Stimulated activated CD4-positive, alpha-beta T cell treated with anti-CD3 and anti-CD28 coated beads, Interleukin-15, amount 100 ng/mL, for 24 hours (primary cell): ENCODE measurements around the gene ONECUT3.
A peak's percentile ranks its signal among the peaks of the same experiment; 100 is the strongest.
"Not testable (repeated sequence)": the region's sequence is repeated elsewhere in the genome, so short reads cannot be mapped to it uniquely, and the experiment has no call there.

Experiments used
- DNase-seq: peaks from one replicate; pipeline ENCODE4 v3.0.0-alpha.2; 2020

ONECUT3 gene

DNA sequence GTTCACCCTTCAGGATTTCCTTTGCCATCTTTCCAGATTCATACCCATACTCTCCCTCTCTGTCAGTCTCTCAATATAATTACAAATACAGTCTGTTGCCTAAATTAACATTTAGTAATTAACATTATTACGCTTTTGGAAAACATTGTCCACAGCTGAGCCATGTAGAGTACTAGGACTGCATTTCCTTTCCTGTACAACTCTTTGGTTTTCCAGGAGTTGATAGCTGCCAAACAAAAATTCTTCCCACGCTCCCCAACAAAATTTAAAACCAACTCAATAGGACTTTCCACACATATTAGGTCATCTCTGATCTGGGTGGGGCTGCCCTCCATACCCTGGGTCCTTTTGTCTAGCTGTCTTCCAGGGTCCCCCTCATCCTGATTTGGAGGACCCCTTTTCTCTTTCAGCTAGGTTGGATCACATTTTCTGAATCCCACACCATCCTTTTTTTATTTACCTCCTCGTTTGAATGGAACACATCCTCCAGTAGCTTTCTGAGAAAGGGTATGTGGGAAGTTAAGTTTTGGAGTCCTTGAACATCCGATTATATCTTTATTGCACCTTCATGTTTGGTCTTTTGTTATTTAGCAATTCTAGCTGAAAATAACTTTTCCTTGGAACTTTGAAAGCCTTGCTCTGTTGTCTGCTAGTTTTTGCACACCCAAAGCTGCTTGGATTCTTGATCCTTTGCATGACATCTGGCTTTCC lies 17.7 kb downstream of the ONECUT3 start:
- no peak for DNase-seq

DNA sequence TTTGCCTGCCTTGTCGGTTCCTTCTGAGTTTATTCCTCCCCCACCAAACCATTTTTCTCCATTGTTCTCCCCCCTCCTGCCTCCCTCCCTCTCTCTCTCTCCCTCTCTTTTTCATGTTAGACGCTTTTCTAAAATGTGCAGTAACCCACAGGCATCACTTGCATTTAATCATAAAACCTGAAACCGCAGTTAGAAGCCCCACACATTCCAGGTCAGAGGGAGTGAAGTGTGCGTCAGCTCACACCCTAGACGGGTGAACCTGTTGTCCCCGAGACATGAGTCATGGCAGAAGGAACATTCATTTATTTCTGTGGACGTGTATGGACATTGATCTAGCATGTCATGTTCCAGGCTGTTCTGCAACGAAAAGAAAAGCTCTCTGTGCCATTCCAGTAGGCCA lies 19.9 kb downstream of the ONECUT3 start:
- no peak for DNase-seq

DNA sequence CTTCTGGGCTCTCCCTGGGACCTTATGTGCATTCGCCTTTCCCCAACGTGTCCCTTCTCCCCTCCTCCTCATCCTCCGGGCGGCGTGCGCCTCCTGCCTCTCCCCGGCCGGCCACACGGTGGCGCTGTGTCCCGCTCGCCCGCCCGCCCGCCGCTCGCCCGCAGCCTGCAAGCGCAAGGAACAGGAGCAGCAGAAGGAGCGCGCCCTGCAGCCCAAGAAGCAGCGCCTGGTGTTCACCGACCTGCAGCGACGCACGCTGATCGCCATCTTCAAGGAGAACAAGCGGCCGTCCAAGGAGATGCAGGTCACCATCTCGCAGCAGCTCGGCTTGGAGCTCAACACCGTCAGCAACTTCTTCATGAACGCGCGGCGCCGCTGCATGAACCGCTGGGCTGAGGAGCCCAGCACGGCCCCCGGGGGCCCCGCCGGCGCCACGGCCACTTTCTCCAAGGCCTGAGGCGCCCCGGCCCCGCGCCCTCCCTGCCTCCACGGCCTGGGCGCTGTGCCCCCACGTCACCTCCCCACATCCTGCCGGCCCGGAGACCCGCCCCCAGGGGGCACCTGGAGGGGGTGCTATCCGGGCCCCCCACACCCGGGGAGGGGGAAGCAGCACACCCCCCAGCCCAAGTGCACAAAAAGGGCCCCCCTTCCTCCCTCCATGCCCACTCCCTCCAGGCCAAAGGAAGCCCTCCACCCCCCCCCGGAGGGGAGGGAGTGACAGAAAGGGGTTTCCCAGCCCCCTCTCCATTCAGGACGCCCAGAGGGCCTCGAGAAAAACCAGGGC lies 21.9 kb downstream of the ONECUT3 start:
- peak; percentile 32 for DNase-seq

DNA sequence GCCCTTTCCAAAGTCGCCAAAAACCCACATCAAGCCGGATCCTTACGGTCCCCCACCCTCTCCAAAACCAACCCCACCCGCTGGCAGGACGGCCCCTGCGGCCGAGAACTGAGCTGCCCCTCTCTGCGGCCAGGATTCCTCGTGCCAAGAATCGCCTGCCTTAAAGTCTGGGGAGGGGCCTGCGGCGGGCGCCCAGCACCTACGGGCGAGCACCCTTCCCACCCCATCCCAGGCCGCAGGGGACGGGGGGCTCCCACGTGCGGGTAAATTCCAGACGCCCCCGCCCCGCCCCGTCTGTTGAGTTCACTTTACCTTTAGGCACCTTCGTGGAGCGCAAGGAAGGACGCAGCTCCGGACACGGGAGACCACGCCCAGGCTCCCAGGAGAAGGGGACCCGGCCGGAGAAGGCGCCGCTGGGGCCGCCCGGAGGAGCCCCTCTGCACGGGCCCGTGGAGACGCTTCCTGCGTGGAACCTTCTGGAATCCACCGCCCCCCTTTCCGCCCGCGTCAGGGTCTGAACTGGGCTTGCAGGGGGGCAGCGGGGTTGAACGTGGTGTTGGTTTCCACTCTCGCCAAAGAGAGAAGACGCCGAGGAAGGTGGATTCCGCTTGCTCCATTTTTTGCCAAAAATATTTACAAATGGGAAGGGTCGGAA lies 22.8 kb downstream of the ONECUT3 start:
- DNase-seq: no peak

DNA sequence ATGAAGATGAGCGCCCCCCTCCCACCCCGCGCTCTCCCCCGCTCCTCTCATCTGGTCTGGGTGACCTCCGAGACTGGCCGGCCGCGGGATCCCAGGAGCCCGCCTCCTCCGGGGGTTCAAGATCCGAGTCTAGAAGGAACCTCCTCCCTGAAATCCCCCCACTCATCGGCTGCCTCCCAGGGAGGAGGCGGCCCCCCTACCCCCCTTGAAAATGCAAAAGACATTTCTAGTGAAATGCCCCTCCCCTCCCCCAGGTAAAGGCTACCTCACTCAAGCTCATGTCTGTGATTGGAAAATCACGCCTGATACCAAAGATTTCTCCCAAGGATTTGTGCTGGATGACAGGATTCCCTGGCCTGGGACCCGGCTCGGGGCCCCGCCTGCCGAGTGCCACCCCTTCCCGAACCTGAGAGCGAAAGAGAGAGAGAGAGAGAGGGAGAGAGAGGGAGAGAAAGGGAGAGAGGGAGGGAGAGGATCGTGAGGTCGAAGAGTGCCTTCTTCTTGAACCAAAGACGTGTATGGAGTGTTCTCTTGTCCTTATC lies 23.4 kb downstream of the ONECUT3 start:
- DNase-seq: no peak

DNA sequence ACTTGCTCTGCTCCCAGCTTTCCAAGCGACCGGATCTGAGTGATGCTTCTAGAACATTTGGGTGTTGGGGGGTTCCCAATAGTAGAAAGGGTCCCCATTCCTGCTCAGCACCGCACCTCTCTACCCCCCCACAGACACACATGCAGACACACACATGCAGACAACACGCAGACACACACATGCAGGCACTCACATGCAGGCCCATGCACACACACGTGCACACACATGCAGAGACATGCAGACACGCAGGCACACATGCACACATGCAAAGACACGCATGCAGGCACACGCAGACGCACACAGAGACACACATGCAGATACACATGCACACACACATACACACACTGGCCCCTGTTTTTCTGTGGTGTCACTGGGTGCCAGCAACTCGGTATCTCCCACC lies 23.8 kb downstream of the ONECUT3 start:
- DNase-seq: no peak

DNA sequence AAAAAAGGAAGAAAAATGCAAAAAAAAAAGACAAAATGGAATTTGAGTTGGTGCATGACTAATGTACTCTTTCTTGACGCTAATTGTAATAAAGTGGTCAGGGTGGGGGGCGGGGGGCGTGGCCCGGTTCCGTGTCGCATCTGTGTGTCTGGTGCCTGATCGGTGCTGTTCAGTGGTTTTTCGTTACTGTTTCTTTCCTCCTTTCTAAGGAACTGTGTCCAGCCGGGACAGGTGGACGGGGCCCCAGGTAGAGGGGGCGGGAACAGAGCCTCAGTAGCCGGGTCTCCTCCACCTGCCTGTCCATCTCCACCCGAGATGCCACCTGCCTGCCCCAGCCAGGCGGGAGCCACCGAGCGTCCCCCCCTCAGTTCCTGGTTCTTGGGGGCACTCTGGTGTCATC lies 26.3 kb downstream of the ONECUT3 start:
- no peak for DNase-seq

DNA sequence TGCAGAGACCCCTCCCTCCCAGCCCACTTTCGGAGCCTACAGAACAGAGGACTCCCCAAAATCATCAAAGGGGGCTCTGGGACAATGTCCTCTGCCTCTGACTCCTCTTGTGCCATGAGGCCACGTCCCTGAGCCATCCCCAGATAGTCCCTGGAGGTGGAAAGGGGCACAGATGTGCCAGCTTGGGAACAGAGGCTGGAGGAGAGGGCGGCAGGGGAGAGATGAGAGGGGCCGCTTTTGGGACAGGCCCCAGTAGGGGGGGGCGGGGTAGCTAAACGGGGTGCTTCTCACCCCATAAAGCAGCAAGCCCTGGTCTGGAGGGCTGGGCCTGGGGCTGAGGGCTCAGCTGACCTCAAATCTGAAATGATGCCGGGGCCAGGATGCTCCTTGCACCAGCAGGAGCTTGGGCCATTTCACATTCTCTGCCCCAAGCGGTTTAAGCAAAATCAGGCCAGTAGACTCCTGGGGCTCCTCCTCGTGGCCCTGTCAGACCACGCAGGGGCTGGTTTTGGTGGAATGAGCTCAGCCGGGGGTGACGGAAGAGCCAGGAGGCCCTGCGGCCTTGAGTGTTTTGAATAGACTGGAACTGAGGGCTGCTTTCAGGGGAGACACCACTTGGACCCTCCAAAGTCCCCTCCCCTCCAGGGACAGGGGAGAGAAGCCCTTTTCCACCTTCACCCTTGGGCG lies 27.1 kb downstream of the ONECUT3 start:
- no peak for DNase-seq

DNA sequence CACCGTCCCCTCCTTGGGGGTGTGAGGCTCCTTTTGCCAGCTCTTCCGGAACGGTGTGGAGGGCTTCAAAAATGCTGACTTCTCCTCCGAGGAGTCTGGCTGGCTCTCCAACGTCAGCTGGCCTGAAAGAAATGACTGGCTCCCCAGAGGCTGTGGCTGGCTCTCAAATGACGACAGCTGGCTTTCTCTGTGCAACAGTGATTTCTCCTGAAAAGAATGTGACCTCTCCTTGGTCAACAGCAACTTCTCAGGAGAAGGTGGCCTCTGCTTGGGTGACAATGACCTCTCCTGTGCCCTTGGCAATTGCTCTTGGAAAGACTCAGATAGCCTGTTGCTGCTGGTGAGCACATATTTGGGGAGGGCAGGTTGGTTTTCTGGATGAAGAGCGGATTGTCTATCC lies 29.2 kb downstream of the ONECUT3 start:
- DNase-seq: no peak

DNA sequence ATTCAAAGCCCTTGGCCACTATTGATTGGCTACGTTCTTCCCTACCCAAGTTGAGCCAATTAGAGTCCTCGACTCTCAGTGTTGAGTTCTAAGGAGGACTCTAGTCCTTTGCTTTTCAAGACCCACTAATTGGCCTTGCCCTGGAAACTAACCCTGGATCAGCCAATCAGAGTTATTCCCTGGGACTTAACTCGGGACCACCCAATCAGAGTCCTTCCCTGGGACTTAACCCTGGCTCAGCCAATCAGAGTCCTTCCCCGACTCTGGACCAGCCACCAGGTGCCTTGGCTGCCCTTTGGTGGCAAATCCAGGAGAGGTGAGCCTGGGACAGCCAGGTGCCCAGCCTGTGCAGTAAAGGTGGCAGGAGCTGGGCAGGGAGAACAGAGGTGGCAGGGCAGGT lies 30.0 kb downstream of the ONECUT3 start:
- no peak for DNase-seq

DNA sequence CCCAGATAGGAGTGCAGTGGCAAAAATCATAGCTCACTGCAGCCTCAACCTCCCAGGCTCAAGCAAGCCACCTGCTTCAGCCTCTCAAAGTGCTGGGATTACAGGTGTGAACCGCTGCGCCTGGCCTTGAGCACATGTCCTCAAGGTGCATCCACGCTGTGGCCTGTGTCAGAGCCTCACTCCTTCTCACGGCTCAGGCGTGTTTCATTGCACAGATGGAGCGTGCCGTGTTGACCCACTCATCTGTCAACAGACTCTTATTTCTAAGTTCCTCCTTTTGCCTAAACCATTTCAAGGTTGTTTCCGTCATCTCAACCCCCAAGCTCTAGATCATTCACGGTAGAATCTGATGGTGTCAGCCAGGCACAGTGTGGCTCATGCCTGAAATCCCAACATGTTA lies 30.6 kb downstream of the ONECUT3 start:
- DNase-seq: no peak

DNA sequence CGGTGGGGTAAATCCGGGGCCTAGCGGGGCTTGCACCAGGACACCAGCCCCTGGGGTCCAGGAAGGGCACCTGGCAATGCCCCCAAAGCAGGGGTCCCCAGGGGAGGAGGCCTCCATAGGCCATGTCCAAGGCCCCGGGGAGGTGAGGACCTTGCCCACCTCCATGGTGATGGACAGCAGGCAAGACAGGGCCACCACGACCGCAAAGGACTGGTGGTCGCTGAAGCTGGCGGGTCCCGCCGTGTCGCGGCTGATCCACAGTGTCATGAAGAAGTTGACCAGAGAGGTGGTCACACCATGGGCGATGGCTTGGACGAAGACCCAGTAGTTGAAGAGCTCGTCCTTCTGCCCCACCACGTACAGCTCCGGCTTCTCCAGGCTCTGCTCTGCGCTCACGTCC lies 32.0 kb downstream of the ONECUT3 start:
- DNase-seq: no peak

DNA sequence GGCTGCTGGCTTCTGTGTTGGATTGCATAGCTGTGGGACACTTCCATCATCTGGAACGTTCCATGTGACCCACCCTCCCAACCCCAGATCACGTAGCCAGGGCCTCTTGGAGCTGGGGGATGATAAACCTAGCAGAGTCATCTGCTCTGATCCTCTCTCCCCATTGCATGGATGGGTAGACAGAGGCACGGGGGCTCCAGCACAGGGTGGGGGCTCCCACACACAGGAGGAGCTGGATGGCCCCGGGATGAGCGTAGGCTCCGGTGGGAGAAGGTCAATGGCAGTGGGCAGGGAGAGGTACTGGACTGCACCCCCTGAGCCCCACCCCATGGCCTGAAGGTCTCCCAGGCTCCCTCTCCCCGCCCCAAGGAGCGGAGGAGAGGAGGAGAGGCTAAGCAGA lies 33.4 kb downstream of the ONECUT3 start:
- DNase-seq: no peak

DNA sequence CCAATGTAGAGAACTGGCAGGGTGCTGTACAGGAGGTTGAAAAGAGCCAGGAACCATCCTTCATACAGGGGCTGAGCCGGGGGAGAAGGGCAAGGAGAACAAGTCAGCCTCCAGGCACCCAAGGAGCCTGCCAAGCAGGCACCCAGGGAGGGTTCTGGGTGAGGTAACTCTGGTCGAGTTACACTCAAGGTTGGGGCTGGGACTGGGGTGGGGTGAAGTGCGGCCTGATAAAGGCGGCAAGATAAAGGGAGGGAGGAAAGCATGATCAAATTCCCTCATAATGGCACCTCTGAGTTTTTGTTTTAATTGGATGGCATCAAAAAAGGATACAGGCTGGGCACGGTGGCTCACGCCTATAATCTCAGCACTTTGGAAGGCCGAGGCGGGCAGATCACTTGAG lies 33.8 kb downstream of the ONECUT3 start:
- no peak for DNase-seq

DNA sequence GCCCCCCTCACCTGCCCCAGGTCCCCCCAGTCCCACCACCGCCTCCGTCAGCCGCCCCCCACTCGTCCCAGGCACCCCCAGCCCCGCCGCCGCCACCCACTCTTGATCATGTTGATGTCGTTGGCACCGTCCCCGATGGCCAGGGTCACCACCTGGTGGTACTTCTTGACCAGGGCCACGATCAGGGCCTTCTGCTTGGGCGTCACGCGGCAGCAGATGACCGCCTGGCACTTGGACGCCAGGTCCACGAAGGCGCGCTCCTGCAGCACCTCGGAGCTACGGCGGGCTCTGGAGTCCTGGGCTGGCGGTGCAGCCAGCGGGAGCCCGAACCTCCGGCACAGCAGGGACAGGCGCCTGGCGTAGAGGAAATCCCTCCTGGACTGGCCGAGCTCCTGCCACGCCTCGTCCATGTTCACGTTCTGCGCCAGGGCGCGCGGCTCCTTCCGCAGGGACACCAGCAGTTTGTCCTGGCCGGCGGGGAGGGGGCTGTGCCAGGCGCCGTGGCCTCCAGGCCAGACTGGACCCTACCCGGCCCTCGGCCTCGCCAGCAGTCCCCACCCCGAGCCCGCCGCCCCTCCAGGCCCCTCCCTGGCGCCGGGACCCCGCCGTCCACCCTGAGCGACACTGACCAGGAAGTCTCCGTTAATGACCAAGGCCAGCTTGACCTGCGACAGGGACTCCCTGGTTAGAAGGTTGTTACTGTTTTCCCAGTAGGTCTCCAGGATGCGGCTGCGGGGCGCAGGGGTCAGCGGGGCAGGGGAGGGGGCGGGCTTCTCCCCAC lies 36.1 kb downstream of the ONECUT3 start:
- no peak for DNase-seq

DNA sequence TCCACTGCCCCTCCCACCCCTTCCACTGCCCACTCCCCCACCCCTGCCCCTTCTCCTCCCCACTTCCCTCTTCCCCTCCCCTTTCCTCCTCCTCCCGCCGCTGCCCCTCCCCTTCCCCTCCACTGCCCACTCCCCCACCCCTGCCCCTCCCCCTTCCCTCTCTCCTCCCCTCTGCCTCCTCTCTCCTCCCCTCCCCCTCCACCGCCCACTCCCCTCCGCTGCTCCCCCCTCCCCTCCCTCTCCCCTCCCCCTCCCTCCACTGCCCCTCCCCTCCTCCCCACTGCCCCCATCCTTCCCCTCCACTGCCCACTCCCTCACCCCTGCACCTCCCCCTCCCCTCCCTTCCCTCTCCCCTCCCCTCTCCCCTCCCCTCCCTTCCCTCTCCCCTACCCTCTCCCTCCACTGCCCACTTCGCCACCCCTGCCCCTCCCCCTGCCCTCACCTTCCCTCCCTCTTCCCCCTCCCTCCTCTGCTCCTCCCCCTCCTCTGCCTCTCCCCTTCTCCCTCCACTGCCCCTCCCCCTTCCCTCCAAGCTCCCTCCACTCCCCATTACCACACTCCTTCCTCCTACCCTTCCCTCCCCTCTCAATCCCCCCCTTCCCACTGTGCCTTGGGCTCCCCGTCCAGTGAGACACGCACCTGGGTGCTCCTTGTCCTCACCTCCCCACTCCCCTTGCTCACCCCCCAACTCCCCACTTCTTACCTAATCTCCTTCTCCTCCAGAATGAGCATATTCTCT lies 36.9 kb downstream of the ONECUT3 start:
- no peak for DNase-seq

DNA sequence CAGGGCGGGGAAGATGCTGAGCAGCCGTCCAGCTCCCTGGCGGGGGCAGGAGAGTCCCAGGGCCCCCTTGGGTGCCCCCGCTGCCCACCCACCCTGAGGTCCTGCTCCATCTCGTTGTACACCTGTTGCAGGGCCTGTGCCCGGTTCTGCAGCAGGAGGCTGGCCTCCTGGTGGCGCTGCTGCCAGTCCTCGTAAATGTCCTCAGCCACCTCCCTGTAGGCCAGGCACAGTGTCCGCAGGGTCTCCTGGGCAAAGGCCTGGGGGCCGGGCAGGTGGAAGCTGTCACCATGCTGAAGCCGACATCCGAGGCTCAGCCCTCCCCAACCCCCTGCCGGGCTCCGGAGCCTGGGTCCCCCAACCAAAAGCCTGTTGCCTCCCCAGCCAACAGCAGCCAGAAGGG lies 38.6 kb downstream of the ONECUT3 start:
- DNase-seq: no peak

DNA sequence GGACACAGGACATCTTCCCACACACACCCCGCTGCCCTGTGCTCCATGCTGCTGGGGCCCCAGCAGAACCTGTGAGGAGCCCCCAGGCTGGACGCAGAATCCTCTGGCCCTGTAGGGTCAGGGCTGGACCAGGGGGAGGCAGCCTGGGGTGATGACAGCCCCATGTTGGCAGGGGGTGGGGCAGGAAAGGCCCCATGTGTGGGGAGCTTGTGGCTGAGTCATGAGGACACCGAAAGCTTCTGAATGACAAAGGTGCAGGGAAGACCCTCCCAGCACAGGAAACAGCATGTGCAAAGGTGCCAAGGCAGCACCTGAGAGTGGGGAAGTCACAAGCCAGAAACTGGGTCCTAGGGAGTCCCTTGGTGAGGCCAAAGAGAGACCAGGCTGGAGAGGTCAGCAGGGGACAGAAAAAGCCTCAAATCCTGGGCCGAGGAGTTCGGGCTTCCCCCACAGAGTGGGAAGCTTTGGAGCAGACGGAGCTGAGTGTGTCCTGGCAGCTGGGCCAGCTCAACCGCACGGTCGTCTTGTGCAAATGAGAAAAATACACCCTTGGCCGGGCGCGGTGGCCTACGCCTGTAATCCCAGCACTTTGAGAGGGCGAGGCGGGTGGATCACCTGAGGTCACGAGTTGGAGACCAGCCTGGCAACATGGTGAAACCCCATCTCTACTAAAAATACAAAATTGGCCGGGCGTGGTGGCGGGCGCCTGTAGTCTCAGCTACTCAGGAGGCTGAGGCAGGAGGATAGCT lies 41.3 kb downstream of the ONECUT3 start:
- no peak for DNase-seq

DNA sequence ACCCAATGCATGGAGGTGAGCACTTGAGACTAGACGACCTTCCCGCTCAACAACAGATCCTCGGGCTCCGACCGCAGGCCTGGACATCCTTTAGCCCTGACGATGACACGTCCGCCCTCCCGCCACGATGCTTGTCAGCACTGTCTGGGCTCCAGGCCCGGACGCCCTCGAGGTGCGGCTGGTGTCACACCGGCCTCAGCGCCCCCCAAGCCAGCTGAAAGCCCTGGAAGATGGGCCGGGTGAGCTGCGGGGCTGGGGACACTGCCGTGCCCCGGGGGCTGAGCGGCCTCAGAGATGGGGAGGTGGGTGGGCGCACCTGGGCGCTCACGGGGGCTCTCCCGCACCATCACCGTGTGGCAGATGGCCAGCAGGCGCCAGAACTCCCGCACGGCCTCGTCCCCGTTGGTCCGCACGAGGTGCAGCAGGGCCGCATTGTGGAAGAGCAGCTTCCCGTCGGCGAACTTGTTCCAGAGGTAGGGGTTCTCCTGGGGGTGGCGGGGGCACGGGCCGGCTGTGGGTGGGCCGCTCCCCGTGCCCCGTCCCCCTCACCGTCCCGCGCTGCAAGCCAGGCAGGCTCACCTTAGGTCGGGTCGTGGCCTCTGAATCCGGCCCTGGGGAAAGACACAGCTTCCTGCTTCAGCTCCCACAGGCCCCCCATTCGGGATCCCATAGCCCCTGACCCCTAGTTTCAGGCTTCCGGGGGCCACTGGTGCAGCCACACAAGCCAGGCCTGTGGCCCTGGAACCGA lies 43.3 kb downstream of the ONECUT3 start:
- DNase-seq: no peak

DNA sequence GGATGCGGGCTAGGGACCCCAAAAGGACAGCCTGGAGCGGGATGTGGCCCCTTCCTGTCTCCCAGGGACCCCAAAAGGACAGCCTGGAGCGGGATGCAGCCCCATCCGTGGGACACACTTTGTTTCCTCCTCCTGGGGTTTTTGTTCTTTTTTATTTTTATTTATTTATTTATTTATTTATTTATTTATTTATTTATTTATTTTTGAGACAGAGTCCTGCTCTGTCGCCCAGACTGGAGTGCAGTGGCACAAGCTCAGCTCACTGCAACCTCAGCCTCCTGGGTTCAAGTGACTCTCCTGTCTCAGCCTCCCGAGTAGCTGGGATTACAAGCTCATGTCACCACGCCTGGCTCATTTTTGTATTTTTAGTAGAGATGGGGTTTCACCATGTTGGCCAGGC lies 44.0 kb downstream of the ONECUT3 start:
- DNase-seq: not testable (repeated sequence)
